GM21360 (cell line): ENCODE results near the gene GSDME.

Experiments used
- ATAC-seq: cut with Tn5 transposase; IDR thresholded peaks from one replicate; pipeline ENCODE4 v1.9.1; 2021; ENCODE audit warnings: mild to moderate bottlenecking, moderate library complexity; ENCODE audit not compliant: unreplicated experiment

Gene GSDME

DNA sequence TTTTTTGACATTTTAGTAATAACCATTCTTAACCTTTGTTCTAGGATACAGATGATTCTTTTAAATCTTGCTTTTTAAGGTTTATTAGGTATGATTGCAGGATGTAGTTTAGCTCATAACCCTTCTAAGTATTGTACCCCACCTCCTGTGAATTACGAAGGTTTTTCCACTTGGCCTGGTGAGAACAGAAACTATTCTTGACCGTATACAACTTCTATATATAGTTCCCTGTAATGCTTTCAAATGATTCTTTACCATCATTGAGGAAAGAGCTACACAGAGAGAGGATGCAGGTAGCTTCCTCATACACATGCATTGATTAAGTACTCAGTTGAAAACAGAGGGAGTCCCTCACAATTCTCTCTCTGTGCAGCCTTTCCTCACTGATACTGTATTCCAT lies 97.8 kb downstream of the GSDME start:
- no peak for ATAC-seq

DNA sequence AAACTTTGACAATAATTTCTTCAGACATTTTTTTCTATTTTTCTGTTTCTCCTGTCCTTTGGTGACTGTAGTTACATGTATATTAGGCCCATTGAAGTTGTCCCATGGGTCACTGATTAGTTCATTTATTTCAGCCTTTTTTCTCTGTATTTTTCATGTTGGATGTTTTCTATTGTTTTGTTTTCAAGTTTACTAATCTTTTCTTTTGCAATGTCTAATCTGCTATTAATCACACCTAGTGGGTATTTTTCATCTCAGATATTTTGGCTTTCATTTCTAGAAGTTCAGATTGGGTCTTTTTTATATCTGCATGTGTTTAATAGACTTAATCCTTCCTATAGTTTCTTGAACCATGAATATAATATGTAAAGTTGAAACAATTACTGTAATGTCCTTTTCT lies 99.3 kb downstream of the GSDME start:
- ATAC-seq, result no peak

DNA sequence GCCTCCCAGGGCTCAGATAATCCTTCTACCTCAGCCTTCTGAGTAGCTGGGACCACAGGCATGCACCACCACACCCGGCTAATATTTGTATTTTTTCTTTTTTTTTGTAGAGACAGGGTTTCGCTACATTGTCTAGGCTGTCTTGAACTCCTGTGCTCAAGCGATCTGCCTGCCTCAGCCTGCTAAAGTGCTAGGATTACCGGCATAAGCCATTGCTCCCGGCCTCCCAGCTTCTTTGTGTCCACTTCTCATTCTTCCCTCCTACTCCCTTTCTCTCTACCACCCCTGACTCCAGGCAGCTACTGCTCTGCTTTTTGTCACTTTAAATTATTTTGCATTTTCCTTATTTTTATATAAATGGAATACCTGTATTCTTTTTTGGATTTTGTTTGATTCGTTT lies 100.7 kb downstream of the GSDME start:
- ATAC-seq, result no peak

DNA sequence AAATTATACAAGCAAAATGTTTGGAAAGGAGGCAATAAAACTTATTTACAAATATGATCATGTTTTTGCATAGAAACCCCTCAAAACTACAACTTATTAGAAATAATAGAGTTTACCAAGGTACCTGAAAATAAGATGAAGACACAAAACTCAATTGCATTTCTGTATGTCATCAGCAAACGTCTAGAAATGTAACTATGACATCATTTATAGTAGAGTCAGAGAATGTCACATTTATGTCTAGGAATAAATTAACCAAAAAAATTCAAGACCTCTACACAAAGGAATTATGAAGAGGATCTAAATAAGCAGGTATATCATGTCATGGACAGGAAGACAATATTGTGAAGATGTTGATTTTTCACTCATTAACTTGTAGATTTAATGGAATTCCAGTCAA lies 103.0 kb downstream of the GSDME start:
- no peak for ATAC-seq

DNA sequence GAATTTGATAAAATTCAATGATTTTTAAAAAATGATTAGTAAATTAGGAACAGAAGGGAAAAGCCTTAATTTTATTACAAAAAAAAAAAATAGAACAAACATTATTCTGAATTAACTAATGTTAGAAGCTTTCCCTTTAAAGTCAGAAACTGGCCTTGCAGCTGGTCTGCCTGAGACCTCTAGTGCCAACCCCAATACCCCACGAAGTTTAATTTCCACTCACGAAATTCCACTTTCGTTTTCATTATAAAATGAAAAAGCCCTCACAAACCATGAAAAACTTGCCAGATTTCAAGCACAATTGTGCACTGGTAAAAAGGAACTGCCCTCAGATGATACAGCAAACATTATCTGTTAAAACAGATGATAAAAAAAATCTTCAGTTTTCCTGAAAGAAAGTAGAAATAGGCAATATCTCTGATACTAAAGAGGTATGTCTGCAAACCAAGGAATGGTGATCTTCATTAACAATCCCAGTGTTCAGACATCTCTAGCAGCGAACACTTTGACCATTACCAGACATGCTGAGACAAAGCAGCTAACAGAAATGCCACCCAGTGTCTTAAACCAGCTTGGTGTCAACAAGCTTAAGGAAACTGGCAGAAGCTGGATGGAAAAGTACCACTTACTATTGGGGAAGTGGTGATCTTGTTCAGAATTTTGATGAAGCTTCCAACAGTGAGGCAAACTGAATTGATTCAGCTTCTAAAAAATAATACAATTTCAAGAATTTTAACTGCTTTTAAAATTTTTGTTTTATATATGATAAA lies 103.8 kb downstream of the GSDME start:
- ATAC-seq, result no peak

DNA sequence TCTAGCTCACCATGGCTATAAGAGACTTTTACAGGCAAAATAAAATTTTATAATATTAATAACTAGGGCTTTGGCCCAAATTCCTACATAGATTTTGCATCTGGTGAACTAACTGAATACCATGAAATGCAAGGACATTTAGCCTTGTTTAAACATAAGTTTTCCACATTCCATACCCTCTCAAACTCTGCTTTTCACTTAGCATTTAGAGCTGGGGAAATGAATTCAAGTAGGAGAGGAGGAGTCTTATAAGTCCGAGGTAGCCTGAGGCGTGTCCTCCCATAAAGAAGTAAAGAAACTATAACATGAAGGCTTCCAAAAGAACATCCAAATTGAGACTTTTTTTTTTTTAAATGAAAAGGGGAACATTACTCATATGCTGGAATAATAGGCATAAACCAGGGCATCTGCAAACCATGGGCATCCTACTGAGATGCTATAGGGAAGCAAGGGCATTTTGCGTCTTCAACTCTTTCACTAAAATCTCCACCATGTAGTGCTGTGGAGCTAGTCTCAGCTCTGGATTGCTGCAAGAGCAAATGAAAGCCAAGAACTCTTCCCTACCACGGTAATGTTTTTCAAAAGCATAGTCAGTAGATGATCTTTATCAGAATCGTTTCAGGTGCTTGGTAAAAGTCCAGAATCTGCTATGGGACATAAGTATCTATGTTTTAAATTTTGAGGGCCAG lies 104.9 kb downstream of the GSDME start:
- no peak for ATAC-seq
